ENCODE results near the gene HLCS. TPM values are rescaled to one million over a fixed set of nuclear protein-coding genes. Genes with fewer than 3 reads are reported as not detected.

Gene HLCS
- polyA plus RNA-seq, 1 of the 3 experiments (the other 2 are of a cell fraction): 13.0 TPM

GRCh38 chr21:36719614-36720013 lies 246.9 kb downstream of the HLCS start:
- no peaks in the 10 kb centered on the region for H3K79me2 ChIP-seq (ENCODE audit: insufficient read depth)
- POLR2A ChIA-PET: no interaction called here
- no peaks in the 10 kb centered on the region for H3F3A ChIP-seq (replicated peaks; ENCODE audit: insufficient read depth)
- no peak for DNase-seq
- H4K20me1 ChIP-seq (ENCODE audit: insufficient read depth): no peaks in the 10 kb centered on the region
- no peaks in the 10 kb centered on the region for H3K9me3 ChIP-seq
- no peaks in the 10 kb centered on the region for H3K9me2 ChIP-seq
- no peak overlapping the region for H2AFZ ChIP-seq (ENCODE audit: low read depth)
- H3K4me1 ChIP-seq (ENCODE audit: control insufficient read depth in 1 of 2, insufficient read depth in 2 of 2, low read depth in 1 of 2, low read length in 1 of 2): no peaks in the 10 kb centered on the region; a peak in 1 of 4 replicates
- H3K4me3 ChIP-seq (ENCODE audit: low read depth in 2 of 2, low read length in 1 of 2): no peak overlapping the region
- no peak for TF ChIP-seq POLR2AphosphoS5 (IDR thresholded peaks at IDR 0.05; ENCODE audit: low read depth, low read length)
- no peak for TF ChIP-seq IRF3 (IDR thresholded peaks at IDR 0.05; ENCODE audit: low read depth, low read length)
- TF ChIP-seq ELF1 (IDR thresholded peaks at IDR 0.05): no peak
- no peak for TF ChIP-seq NFIC (IDR thresholded peaks at IDR 0.05; ENCODE audit: borderline replicate concordance)
- TF ChIP-seq ZBTB33 (IDR thresholded peaks at IDR 0.05; ENCODE audit: borderline replicate concordance, low read depth): no peak
- CTCF ChIA-PET: interaction anchor here (0.8 to 1.6 kb wide), 4 partner anchors 12 to 29 kb away, joined by 3 to 5 read pairs (median 4); no protein-coding TSS in a partner anchor
- 61% methylated on average over 9 of the region's 10 CpGs for WGBS (ENCODE audit: low lambda C conversion rate)
- H3K27me3 ChIP-seq (ENCODE audit: insufficient read depth): peaks cover 71% of the 10 kb centered on the region
- H3K4me2 ChIP-seq: no peak overlapping the region
- no peaks in the 10 kb centered on the region for H3K36me3 ChIP-seq (replicated peaks in 1 of 2; ENCODE audit: control insufficient read depth in 1 of 2, insufficient read depth in 2 of 2, low read length in 1 of 2)
- no peak overlapping the region for H3K27ac ChIP-seq (ENCODE audit: low read depth in 2 of 2, low read length in 1 of 2)
- no peak overlapping the region for H3K9ac ChIP-seq

DNA sequence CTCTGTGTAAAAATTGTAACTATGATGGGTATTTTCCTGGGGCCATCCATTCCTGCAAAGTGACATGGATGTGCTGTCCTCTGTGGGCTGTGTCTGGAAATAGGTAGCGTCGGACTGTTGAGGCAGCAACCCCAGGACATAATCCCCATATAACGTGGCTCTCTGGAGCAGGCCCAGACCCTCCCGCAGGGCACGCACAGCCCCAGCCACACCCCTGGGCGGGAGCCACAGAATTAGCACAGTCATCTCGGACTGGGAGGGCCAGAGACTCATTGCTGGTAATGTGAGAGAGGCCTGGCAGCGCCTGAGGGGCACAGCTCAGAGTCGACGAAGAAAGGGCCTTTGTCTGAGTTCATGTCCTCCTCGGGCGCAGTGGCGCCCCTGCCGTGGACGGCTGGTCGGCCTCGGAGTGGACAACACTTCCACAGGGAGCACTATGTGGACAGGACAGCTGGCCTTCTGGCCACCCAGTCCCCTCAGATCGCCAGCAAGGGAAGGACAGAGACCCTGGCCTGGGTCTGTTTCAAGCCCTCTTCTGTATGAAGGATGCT lies 247.4 kb downstream of the HLCS start:
- Histone ChIP-seq H3F3A (replicated peaks; ENCODE audit: insufficient read depth) (no peaks in the 10 kb centered on the region), H3K4me1 (ENCODE audit: control insufficient read depth in 1 of 2, insufficient read depth in 2 of 2, low read depth in 1 of 2, low read length in 1 of 2) (no peaks in the 10 kb centered on the region; a peak in 1 of 4 replicates), H3K9ac (no peak overlapping the region), H3K36me3 (replicated peaks in 1 of 2; ENCODE audit: control insufficient read depth in 1 of 2, insufficient read depth in 2 of 2, low read length in 1 of 2) (no peaks in the 10 kb centered on the region), H3K27me3 (ENCODE audit: insufficient read depth) (peaks cover 72% of the 10 kb centered on the region), H4K20me1 (ENCODE audit: insufficient read depth) (no peaks in the 10 kb centered on the region), H3K4me2 (no peak overlapping the region), H3K27ac (ENCODE audit: low read depth in 2 of 2, low read length in 1 of 2) (no peak overlapping the region), H3K4me3 (ENCODE audit: low read depth in 2 of 2, low read length in 1 of 2) (no peak overlapping the region), H3K9me2 (no peaks in the 10 kb centered on the region), H3K9me3 (no peaks in the 10 kb centered on the region), H2AFZ (ENCODE audit: low read depth) (no peak overlapping the region), H3K79me2 (ENCODE audit: insufficient read depth) (no peaks in the 10 kb centered on the region)
- 37% methylated on average over 12 of the region's 18 CpGs for WGBS (ENCODE audit: low lambda C conversion rate)
- POLR2A ChIA-PET: no interaction called here
- DNase-seq: no peak
- CTCF ChIA-PET: interaction anchor here (1.5 to 1.6 kb wide), 2 partner anchors 12 to 27 kb away, joined by 3 to 5 read pairs; no protein-coding TSS in a partner anchor
- TF ChIP-seq TEAD4 (IDR thresholded peaks at IDR 0.05; ENCODE audit: borderline replicate concordance, insufficient read depth): no peak
- TF ChIP-seq POLR2AphosphoS5 (IDR thresholded peaks at IDR 0.05; ENCODE audit: low read depth, low read length): no peak
- TF ChIP-seq ELF1 (IDR thresholded peaks at IDR 0.05): no peak
- TF ChIP-seq, protein P1, sequence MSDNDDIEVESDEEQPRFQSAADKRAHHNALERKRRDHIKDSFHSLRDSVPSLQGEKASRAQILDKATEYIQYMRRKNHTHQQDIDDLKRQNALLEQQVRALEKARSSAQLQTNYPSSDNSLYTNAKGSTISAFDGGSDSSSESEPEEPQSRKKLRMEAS (IDR thresholded peaks at IDR 0.05; ENCODE audit: low read depth): no peak
- no peak for TF ChIP-seq GATA2 (CRISPR knock-in tag; IDR thresholded peaks at IDR 0.05)
- no peak for TF ChIP-seq USF1 (IDR thresholded peaks at IDR 0.05; ENCODE audit: borderline replicate concordance, low read depth)
- TF ChIP-seq FOXM1 (IDR thresholded peaks at IDR 0.05; ENCODE audit: low read depth): no peak
- TF ChIP-seq EP300 (IDR thresholded peaks at IDR 0.05; ENCODE audit: borderline replicate concordance in 1 of 2, low read depth in 1 of 2, low read length in 1 of 2): no peak
- no peak for TF ChIP-seq REST (IDR thresholded peaks at IDR 0.05; ENCODE audit: low read depth, low read length)
- TF ChIP-seq MXI1 (IDR thresholded peaks at IDR 0.05; ENCODE audit: low read depth, low read length): no peak
- TF ChIP-seq ZBTB33 (IDR thresholded peaks at IDR 0.05; ENCODE audit: borderline replicate concordance, low read depth): no peak
- no peak for TF ChIP-seq SMC3 (IDR thresholded peaks at IDR 0.05; ENCODE audit: low read depth, low read length)
- no peak for TF ChIP-seq CHD2 (IDR thresholded peaks at IDR 0.05; ENCODE audit: low read length, partially characterized antibody)
- TF ChIP-seq TAF1 (IDR thresholded peaks at IDR 0.05; ENCODE audit: borderline replicate concordance, low read depth, low read length): no peak
